H1 (cell line): ENCODE data around the gene MTMR2. TPM values are rescaled to one million over a fixed set of nuclear protein-coding genes. Genes with fewer than 3 reads are reported as not detected.

ENCODE experiments used
- CTCF ChIA-PET: fragments of 300-600 bp; sonication (Branson Sonifier 250); formaldehyde crosslinking; loops from one replicate; lab custom pipeline; 2021; ENCODE audit not compliant: partially characterized antibody; lab: Charles Lee
- POLR2A ChIA-PET: fragments of 300-600 bp; sonication (Branson Sonifier 250); formaldehyde crosslinking; loops from one replicate; lab custom pipeline; 2021; ENCODE audit warnings: inconsistent platforms; ENCODE audit not compliant: partially characterized antibody; lab: Charles Lee
- DNase-seq, 2 experiments: peaks; one replicate each; pipeline versions ENCODE4 v3.0.0 to v3.0.0-alpha.2; 2010 to 2022; ENCODE audit warnings: low spot score in 2 of 2, low read depth in 1 of 2, mixed read lengths in 1 of 2
- FAIRE-seq: peaks from 2 replicates; lab custom pipeline; 2011; peaks lifted over from hg19 to GRCh38; lab: Jason Lieb, UNC
- H2AFZ ChIP-seq: 2 replicates; pipeline ENCODE4 v1.8.1; 2012; ENCODE audit warnings: low read length, inconsistent platforms
- H2AK5ac ChIP-seq: 2 replicates; pipeline ENCODE4 v1.6.1; 2013; ENCODE audit warnings: low read depth, low read length
- H2BK120ac ChIP-seq: replicated peaks from 2 replicates; pipeline ENCODE3; 2013; ENCODE audit warnings: low read depth, low read length, inconsistent platforms
- H2BK12ac ChIP-seq: 2 replicates; pipeline ENCODE4 v1.6.1; 2013; ENCODE audit warnings: low read depth, low read length
- H2BK15ac ChIP-seq: 2 replicates; pipeline ENCODE4 v1.6.1; 2013; ENCODE audit warnings: low read length
- H2BK20ac ChIP-seq: 2 replicates; pipeline ENCODE4 v1.6.1; 2013; ENCODE audit warnings: low read length
- H2BK5ac ChIP-seq: 2 replicates; pipeline ENCODE4 v1.6.1; 2013; ENCODE audit warnings: low read depth, low read length
- H3K14ac ChIP-seq: 2 replicates; pipeline ENCODE4 v1.6.1; 2013; ENCODE audit warnings: inconsistent platforms; ENCODE audit not compliant: insufficient read length
- H3K18ac ChIP-seq: 2 replicates; pipeline ENCODE4 v1.6.1; 2013; ENCODE audit warnings: low read length; ENCODE audit errors: extremely low read depth
- H3K23ac ChIP-seq: 2 replicates; pipeline ENCODE4 v1.6.1; 2013; ENCODE audit warnings: inconsistent platforms; ENCODE audit not compliant: insufficient read length
- H3K23me2 ChIP-seq: 2 replicates; pipeline ENCODE4 v1.6.1; 2013; ENCODE audit warnings: low read depth, low read length
- H3K27ac ChIP-seq: 2 replicates; pipeline ENCODE4 v1.6.1; 2011; ENCODE audit warnings: low read depth, low read length, inconsistent platforms
- H3K27me3 ChIP-seq, 4 experiments: replicated peaks in 1 of 4; 1 replicate in 1 of 4; 2 replicates in 3 of 4; pipeline versions ENCODE4 v1.6.1 to v1.8.1; 2011 to 2013; ENCODE audit warnings: low read length in 3 of 4, mild to moderate bottlenecking in 3 of 4, inconsistent platforms in 2 of 4, mixed read lengths in 2 of 4, moderate library complexity in 1 of 4; ENCODE audit not compliant: control insufficient read depth in 3 of 4, insufficient read depth in 3 of 4; ENCODE audit errors: extremely low read depth in 1 of 4
- H3K36me3 ChIP-seq, 4 experiments: 2 replicates each; pipeline versions ENCODE4 v1.6.1 to v1.8.1; 2011 to 2013; ENCODE audit warnings: mild to moderate bottlenecking in 4 of 4, low read length in 3 of 4, moderate library complexity in 2 of 4, control low read depth in 1 of 4, inconsistent platforms in 1 of 4; ENCODE audit not compliant: insufficient read depth in 4 of 4, control insufficient read depth in 2 of 4
- H3K4ac ChIP-seq: replicated peaks from 2 replicates; pipeline ENCODE3; 2013; ENCODE audit warnings: low read length, low read depth, mixed read lengths, inconsistent platforms; ENCODE audit not compliant: insufficient read length
- H3K4me1 ChIP-seq, 4 experiments: replicated peaks in 1 of 4; 1 replicate in 1 of 4; 2 replicates in 3 of 4; pipeline versions ENCODE4 v1.6.1 to v1.8.1; 2011 to 2013; ENCODE audit warnings: low read length in 3 of 4, inconsistent platforms in 2 of 4, mixed read lengths in 1 of 4; ENCODE audit not compliant: insufficient read depth in 4 of 4, control insufficient read depth in 3 of 4
- H3K4me2 ChIP-seq, 2 experiments: 2 replicates each; pipeline versions ENCODE4 v1.6.1 to v1.8.1; 2011 to 2013; ENCODE audit warnings: low read depth in 2 of 2, low read length in 2 of 2, control low read depth in 1 of 2, inconsistent platforms in 1 of 2, mild to moderate bottlenecking in 1 of 2; ENCODE audit not compliant: insufficient read depth in 1 of 2
- H3K4me3 ChIP-seq, 4 experiments: fragments of 200-600, 300-600 bp in 1 of 4; sonication (generic), shearing (Covaris generic), sonication (Bioruptor Twin) in 1 of 4; 2 replicates each; pipeline versions ENCODE4 v1.5.1 to v1.8.1; 2011 to 2016; ENCODE audit warnings: low read length in 4 of 4, low read depth in 3 of 4, control low read depth in 2 of 4, inconsistent platforms in 2 of 4, mild to moderate bottlenecking in 2 of 4, mixed read lengths in 1 of 4, moderate library complexity in 1 of 4; ENCODE audit not compliant: insufficient read depth in 2 of 4; ENCODE audit errors: extremely low read depth in 1 of 4
- H3K56ac ChIP-seq: replicated peaks from 2 replicates; pipeline ENCODE3; 2013; ENCODE audit warnings: low read depth, mild to moderate bottlenecking, mixed read lengths, low read length, inconsistent platforms; ENCODE audit not compliant: insufficient read length
- H3K79me1 ChIP-seq: 2 replicates; pipeline ENCODE4 v1.6.1; 2013; ENCODE audit warnings: low read depth, low read length, control low read depth
- H3K79me2 ChIP-seq, 2 experiments: 2 replicates each; pipeline versions ENCODE4 v1.6.1 to v1.8.1; 2012 to 2013; ENCODE audit warnings: low read length in 2 of 2, mild to moderate bottlenecking in 2 of 2, inconsistent platforms in 1 of 2; ENCODE audit not compliant: insufficient read depth in 2 of 2, control insufficient read depth in 1 of 2
- H3K9ac ChIP-seq, 4 experiments: replicated peaks in 1 of 4; 1 replicate in 1 of 4; 2 replicates in 3 of 4; pipeline versions ENCODE4 v1.6.1 to v1.8.1; 2011 to 2013; ENCODE audit warnings: low read depth in 3 of 4, low read length in 3 of 4, control low read depth in 2 of 4, mild to moderate bottlenecking in 2 of 4, moderate library complexity in 2 of 4, inconsistent platforms in 1 of 4; ENCODE audit errors: extremely low read depth in 1 of 4
- H3K9me3 ChIP-seq, 2 experiments: 2 replicates each; pipeline versions ENCODE4 v1.6.1 to v1.8.1; 2012 to 2013; ENCODE audit warnings: mild to moderate bottlenecking in 2 of 2, moderate library complexity in 2 of 2, control low read depth in 1 of 2, inconsistent platforms in 1 of 2, low read depth in 1 of 2, low read length in 1 of 2, mixed read lengths in 1 of 2; ENCODE audit not compliant: insufficient read depth in 2 of 2
- H4K20me1 ChIP-seq, 2 experiments: replicated peaks in 1 of 2; 2 replicates each; pipeline versions ENCODE3 to v1.8.1; 2011 to 2013; ENCODE audit warnings: inconsistent platforms in 2 of 2, low read length in 2 of 2, mild to moderate bottlenecking in 1 of 2; ENCODE audit not compliant: insufficient read depth in 2 of 2, control insufficient read depth in 1 of 2
- H4K5ac ChIP-seq: 2 replicates; pipeline ENCODE4 v1.6.1; 2013; ENCODE audit warnings: low read length, low read depth, mixed read lengths, inconsistent platforms; ENCODE audit not compliant: insufficient read length
- H4K8ac ChIP-seq: 2 replicates; pipeline ENCODE4 v1.8.0; 2013; ENCODE audit warnings: mild to moderate bottlenecking, moderate library complexity, low read length, inconsistent platforms; ENCODE audit not compliant: insufficient read depth; ENCODE audit errors: extremely low read depth
- H4K91ac ChIP-seq: replicated peaks from 2 replicates; pipeline ENCODE3; 2013; ENCODE audit warnings: low read length, mixed read lengths, inconsistent platforms; ENCODE audit not compliant: insufficient read length
- BACH1 ChIP-seq: IDR thresholded peaks from 2 replicates; pipeline ENCODE4 v1.6.1; 2012; ENCODE audit warnings: low read length, improper control_type of control experiment
- BRCA1 ChIP-seq: IDR thresholded peaks from 2 replicates; pipeline ENCODE4 v1.6.1; 2012; ENCODE audit warnings: low read depth, low read length, improper control_type of control experiment
- CEBPB ChIP-seq: IDR thresholded peaks from 2 replicates; pipeline ENCODE4 v1.6.1; 2012; ENCODE audit warnings: low read depth, low read length
- GABPA ChIP-seq: IDR thresholded peaks from 2 replicates; pipeline ENCODE4 v1.6.1; 2011; ENCODE audit warnings: mild to moderate bottlenecking, low read length, moderate library complexity, borderline replicate concordance; ENCODE audit not compliant: insufficient read depth
- JUN ChIP-seq: IDR thresholded peaks from 2 replicates; pipeline ENCODE4 v1.6.1; 2011; ENCODE audit warnings: low read depth, mild to moderate bottlenecking, improper control_type of control experiment, low read length
- KDM4A ChIP-seq: IDR thresholded peaks from one replicate; pipeline ENCODE4 v1.7.1; 2012; ENCODE audit warnings: low read depth, mild to moderate bottlenecking, moderate library complexity, low read length, inconsistent platforms; ENCODE audit not compliant: severe bottlenecking
- KDM5A ChIP-seq: fragments of 200-600 bp; IDR thresholded peaks from 2 replicates; pipeline ENCODE4 v1.7.1; 2012; ENCODE audit warnings: mild to moderate bottlenecking, low read length, inconsistent platforms, mixed read lengths
- RAD21 ChIP-seq, 2 experiments: IDR thresholded peaks in 1 of 2; conservative IDR thresholded peaks in 1 of 2; 2 replicates each; pipeline ENCODE4 v1.6.1; 2011; ENCODE audit warnings: low read depth in 2 of 2, low read length in 2 of 2, improper control_type of control experiment in 1 of 2, inconsistent platforms in 1 of 2, mild to moderate bottlenecking in 1 of 2, moderate library complexity in 1 of 2
- TAF7 ChIP-seq: optimal IDR thresholded peaks from 2 replicates; pipeline ENCODE3; 2011; ENCODE audit warnings: low read depth, mild to moderate bottlenecking, inconsistent platforms, low read length, moderate library complexity, borderline replicate concordance
- TCF12 ChIP-seq: IDR thresholded peaks from 2 replicates; pipeline ENCODE4 v1.6.1; 2011; ENCODE audit warnings: low read depth, mild to moderate bottlenecking, low read length
- polyA plus RNA-seq, 7 experiments: library from polyadenylated mRNA; depleted of rRNA in 3 of 7; stranded (reverse) in 5 of 7; unstranded in 2 of 7; fragments of >200 nt in 5 of 7; fragments of 200-250 nt in 2 of 7; gene quantifications; 1 replicate in 5 of 7; 2 replicates in 1 of 7; 4 replicates in 1 of 7; pipeline versions ENCODE4 v1.2.1 to v1.2.3, GENCODE V29; 2011 to 2013; ENCODE audit warnings: missing spikeins in 2 of 7, mixed read lengths in 2 of 7
- total RNA-seq: library from RNA; stranded (reverse); fragmentation: NEBNext Ultra II Directional; extraction: Animal tissue kit (Norgen Biotek cat#: 25700); gene quantifications from 2 replicates; pipeline ENCODE4 v1.2.1, GENCODE V29; 2021
- TF ChIP-seq, protein P1 (sequence below): IDR thresholded peaks from 2 replicates; pipeline ENCODE4 v1.6.1; 2012; ENCODE audit warnings: inconsistent platforms
- TF ChIP-seq, protein P2 (sequence below): IDR thresholded peaks from 2 replicates; pipeline ENCODE4 v1.6.1; 2011; ENCODE audit warnings: low read depth, mild to moderate bottlenecking, low read length; ENCODE audit not compliant: insufficient read depth

The MTMR2 gene
- total and polyA plus RNA-seq, 2 of the 8 experiments (the other 6 are each of a cell fraction or from before 2014, with no cell fraction given) = 16.7 to 52.9 TPM

DNA sequence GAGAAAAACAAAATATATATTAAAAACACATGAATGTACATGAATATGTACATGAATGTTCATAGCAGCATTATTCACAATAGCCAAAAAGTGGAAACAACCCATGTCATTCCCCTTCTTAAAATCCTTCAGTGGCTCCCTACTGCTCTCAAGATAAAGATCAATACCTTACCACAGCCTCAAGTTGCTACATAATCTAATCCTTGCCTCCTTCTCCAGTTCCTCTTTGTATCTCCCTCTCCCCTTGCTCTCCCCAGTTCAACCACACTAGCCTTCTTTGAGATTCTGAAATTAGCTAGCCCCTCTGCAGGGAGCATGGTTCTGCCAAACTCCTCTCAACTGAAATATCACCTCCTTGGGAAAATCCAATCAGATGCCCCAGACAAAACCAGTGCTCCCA, 28.1 kb downstream of the MTMR2 start:
- Histone ChIP-seq H3K14ac (no peak overlapping the region), H3K56ac (no peak overlapping the region), H3K23me2 (no peaks in the 10 kb centered on the region; the same call in 1 of the 2 replicates), H3K4ac (no peak overlapping the region), H3K9ac (no peak overlapping the region), H2AFZ (no peak overlapping the region), H4K5ac (no peak overlapping the region), H3K23ac (no peak overlapping the region), H3K79me2 (peaks cover 0 to 19% of the 10 kb centered on the region in 2 experiments; a peak in 2 of 4 replicates), H4K20me1 (no peaks in the 10 kb centered on the region), H2BK12ac (no peak overlapping the region), H3K27me3 (no peaks in the 10 kb centered on the region), H2BK120ac (no peak overlapping the region), H3K9me3 (no peaks in the 10 kb centered on the region)
- no peak for DNase-seq
- TF ChIP-seq KDM4A (no peak), CEBPB (no peak), TCF12 (no peak), BACH1 (no peak), TAF7 (no peak), BRCA1 (no peak), JUN (no peak), GABPA (no peak), KDM5A (no peak), RAD21 (IDR thresholded peaks at IDR 0.05 in 1 of 2, conservative IDR thresholded peaks at IDR 0.05 in 1 of 2; ENCODE audit: low read depth in 2 of 2, low read length in 2 of 2) (no peak)
- TF ChIP-seq, protein P1, sequence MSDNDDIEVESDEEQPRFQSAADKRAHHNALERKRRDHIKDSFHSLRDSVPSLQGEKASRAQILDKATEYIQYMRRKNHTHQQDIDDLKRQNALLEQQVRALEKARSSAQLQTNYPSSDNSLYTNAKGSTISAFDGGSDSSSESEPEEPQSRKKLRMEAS = no peak
- TF ChIP-seq, protein P2, sequence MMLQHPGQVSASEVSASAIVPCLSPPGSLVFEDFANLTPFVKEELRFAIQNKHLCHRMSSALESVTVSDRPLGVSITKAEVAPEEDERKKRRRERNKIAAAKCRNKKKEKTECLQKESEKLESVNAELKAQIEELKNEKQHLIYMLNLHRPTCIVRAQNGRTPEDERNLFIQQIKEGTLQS = no peak
- TF ChIP-seq, all 59 proteins: peak for 0
- Histone ChIP-seq H2BK20ac (no peak overlapping the region), H4K91ac (no peak overlapping the region), H4K8ac (no peak overlapping the region), H3K4me3 (no peak overlapping the region; a peak in 1 of 8 replicates), H3K27ac (no peak overlapping the region), H3K79me1 (no peaks in the 10 kb centered on the region; the same call in 1 of the 2 replicates), H3K36me3 (no peaks in the 10 kb centered on the region), H3K4me2 (no peak overlapping the region; a peak in 1 of 4 replicates), H2AK5ac (no peak overlapping the region), H3K4me1 (0 out of 7 replicates have a peak, but pooled peaks cover 0 to 2% (median 0%) of the 10 kb centered on the region in 4 experiments), H2BK5ac (no peak overlapping the region), H2BK15ac (no peak overlapping the region), H3K18ac (no peak overlapping the region)
- no peak for FAIRE-seq
- ChIA-PET POLR2A (no interaction called here), CTCF (interaction anchor here (0.7 kb wide), 1 partner anchor 394 kb away, joined by 3 read pairs; no protein-coding TSS in a partner anchor)
